Thyroid gland (tissue), 4 donors: ENCODE results near the gene HHIP. TPM values are rescaled to one million over a fixed set of nuclear protein-coding genes. Genes with fewer than 3 reads are reported as not detected.

Experiments
- DNase-seq, 2 donors: peaks; one replicate each; pipeline ENCODE4 v3.0.0-alpha.2; 2019
- H3K27ac ChIP-seq, 3 donors: fragments of 200-600 bp; sonication (generic); 1 replicate in 2 of 3; 2 replicates in 1 of 3; pipeline ENCODE4 v1.5.1; 2016 to 2019; ENCODE audit warnings: mild to moderate bottlenecking in 1 of 3, moderate library complexity in 1 of 3
- H3K27me3 ChIP-seq: fragments of 200-600 bp; sonication (generic); one replicate; pipeline ENCODE4 v1.5.1; 2019
- H3K36me3 ChIP-seq, 2 donors: fragments of 200-600 bp; sonication (generic); one replicate each; pipeline ENCODE4 v1.5.1; 2016 to 2019
- H3K4me1 ChIP-seq, 2 donors: fragments of 200-600 bp; sonication (generic); one replicate each; pipeline ENCODE4 v1.5.1; 2017 to 2019
- H3K4me3 ChIP-seq, 3 donors: fragments of 200-600 bp; sonication (generic); replicated peaks in 1 of 3; 1 replicate in 2 of 3; 2 replicates in 1 of 3; pipeline ENCODE4 v1.5.1; 2016; ENCODE audit warnings: mild to moderate bottlenecking in 1 of 3
- H3K9me3 ChIP-seq: fragments of 200-600 bp; sonication (generic); one replicate; pipeline ENCODE4 v1.5.1; 2017
- POLR2A ChIP-seq, 2 donors: fragments of 450-650 bp; IDR thresholded peaks; one replicate each; pipeline ENCODE4 v1.6.1; 2017; ENCODE audit warnings: antibody characterized with exemption in 2 of 2, mild to moderate bottlenecking in 2 of 2, moderate library complexity in 1 of 2
- WGBS, 2 donors: methylation state at CpG; one replicate each; pipeline ENCODE4 v1.1.5; 2017; 5-methylcytosine and 5-hydroxymethylcytosine counted together
- intact Hi-C: fragments of 100-400 bp; cut with DNase I; formaldehyde crosslinking; loops from one replicate; pipeline ENCODE4 v1.15.1; 2023
- total RNA-seq, 4 donors: library from RNA; depleted of rRNA; stranded (reverse); fragments of >200 nt; gene quantifications; one replicate each; pipeline ENCODE4 v1.2.3, GENCODE V29; 2016
- TF ChIP-seq, protein P1 (sequence below), 6 experiments: fragments of 200-600 bp in 3 of 6; fragments of 450-650 bp in 3 of 6; sonication (generic) in 3 of 6; IDR thresholded peaks; one replicate each; pipeline ENCODE4 v1.5.1; 2016 to 2019; ENCODE audit warnings: antibody characterized with exemption in 6 of 6, mild to moderate bottlenecking in 2 of 6, inconsistent platforms in 1 of 6, moderate library complexity in 1 of 6

HHIP gene
- total RNA-seq, 4 donors from 2014 or later, result 0.33 to 0.81 (median 0.47) TPM

DNA sequence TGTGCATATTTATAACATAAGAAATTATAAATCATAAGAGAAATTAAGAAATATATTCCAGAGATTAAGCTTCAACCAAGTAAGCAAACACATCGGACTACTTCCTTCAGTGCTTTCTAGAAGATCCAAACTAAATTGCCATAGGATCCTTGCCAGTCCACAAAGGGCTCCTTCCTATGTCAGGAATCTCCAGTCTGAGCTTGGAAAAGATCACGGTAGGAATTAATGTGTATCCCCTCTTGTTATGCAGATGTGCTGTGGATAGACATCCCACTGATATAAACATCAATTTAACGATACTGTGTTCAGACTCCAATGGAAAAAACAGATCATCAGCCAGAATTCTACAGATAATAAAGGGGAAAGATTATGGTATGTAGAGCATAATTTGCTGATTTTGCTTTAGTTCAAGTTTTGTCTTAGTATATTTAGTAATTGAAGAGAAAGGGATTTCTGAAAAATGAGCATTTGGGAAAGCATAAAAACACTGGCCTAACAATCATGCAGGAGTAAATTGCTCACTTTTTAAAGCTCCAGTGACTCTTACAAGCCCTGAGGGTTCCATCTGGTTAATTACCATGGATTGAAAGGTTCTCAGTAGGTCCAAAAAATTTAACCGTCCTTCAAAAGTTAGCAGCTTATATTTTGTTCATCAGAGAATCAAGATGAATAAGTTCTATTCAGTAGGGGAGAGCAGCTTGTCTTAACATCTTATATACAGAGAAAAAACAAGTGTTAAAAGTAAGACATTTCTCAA lies 65.9 kb downstream of the HHIP start:
- TF ChIP-seq, protein P1, sequence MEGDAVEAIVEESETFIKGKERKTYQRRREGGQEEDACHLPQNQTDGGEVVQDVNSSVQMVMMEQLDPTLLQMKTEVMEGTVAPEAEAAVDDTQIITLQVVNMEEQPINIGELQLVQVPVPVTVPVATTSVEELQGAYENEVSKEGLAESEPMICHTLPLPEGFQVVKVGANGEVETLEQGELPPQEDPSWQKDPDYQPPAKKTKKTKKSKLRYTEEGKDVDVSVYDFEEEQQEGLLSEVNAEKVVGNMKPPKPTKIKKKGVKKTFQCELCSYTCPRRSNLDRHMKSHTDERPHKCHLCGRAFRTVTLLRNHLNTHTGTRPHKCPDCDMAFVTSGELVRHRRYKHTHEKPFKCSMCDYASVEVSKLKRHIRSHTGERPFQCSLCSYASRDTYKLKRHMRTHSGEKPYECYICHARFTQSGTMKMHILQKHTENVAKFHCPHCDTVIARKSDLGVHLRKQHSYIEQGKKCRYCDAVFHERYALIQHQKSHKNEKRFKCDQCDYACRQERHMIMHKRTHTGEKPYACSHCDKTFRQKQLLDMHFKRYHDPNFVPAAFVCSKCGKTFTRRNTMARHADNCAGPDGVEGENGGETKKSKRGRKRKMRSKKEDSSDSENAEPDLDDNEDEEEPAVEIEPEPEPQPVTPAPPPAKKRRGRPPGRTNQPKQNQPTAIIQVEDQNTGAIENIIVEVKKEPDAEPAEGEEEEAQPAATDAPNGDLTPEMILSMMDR (IDR thresholded peaks at IDR 0.05), result no peak
- no peak for TF ChIP-seq POLR2A (IDR thresholded peaks at IDR 0.05)
- H3K36me3 ChIP-seq, result no peaks in the 10 kb centered on the region
- 80 to 93% methylated on average over 4 of the region's 4 CpGs for WGBS, 2 donors
- DNase-seq, result no peak
- no peak overlapping the region for H3K27ac ChIP-seq
- intact Hi-C loops, result no loop called here
- H3K27me3 ChIP-seq, result no peaks in the 10 kb centered on the region
- H3K9me3 ChIP-seq, result no peaks in the 10 kb centered on the region
- no peak overlapping the region for H3K4me3 ChIP-seq
- no peaks in the 10 kb centered on the region for H3K4me1 ChIP-seq

DNA sequence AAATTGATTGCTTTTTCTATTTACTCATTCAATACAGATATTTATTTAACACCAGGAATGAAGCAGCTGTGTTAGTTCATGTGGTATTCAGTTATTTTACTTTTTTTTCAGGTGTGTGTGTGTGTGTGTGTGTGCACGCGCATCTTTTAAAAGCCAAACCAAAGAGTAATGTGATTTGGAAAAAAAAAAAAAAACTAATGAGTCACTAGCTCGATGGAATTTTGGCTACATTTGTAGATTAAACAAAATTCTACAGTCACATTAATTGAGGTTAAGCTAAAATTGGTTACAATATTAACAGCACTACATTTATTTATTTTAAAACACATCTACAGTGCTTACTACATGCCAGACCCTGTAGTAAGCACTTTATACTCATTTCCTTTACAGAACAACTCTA lies 66.8 kb downstream of the HHIP start:
- no peak for TF ChIP-seq POLR2A (IDR thresholded peaks at IDR 0.05)
- TF ChIP-seq, protein P1 (IDR thresholded peaks at IDR 0.05), result no peak
- Histone ChIP-seq H3K4me3 (no peak overlapping the region), H3K27ac (no peak overlapping the region), H3K36me3 (no peaks in the 10 kb centered on the region), H3K4me1 (no peaks in the 10 kb centered on the region), H3K27me3 (no peaks in the 10 kb centered on the region), H3K9me3 (no peaks in the 10 kb centered on the region)
- DNase-seq, result no peak
- intact Hi-C loops, result no loop called here
- 73 to 76% methylated on average over 3 of the region's 3 CpGs for WGBS, 2 donors

DNA sequence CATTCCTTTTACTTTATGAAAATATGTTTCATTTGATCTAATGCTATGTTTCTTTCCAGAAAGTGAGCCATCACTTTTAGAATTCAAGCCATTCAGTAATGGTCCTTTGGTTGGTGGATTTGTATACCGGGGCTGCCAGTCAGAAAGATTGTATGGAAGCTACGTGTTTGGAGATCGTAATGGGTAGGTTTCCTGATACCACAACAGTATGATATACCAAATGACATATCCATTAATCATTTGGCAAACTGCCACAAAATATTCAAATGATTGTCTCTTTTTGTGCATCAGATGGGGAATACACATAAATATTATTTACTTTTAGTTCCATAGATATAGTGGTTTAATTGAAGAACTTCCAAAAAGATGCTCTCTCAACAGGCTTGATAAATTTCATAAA lies 68.2 kb downstream of the HHIP start:
- Histone ChIP-seq H3K27ac (no peak overlapping the region), H3K4me3 (no peak overlapping the region), H3K4me1 (no peaks in the 10 kb centered on the region), H3K36me3 (no peaks in the 10 kb centered on the region), H3K9me3 (no peaks in the 10 kb centered on the region), H3K27me3 (no peaks in the 10 kb centered on the region)
- intact Hi-C loops, result no loop called here
- 94 to 96% methylated on average over 3 of the region's 3 CpGs for WGBS, 2 donors
- no peak for DNase-seq
- no peak for TF ChIP-seq POLR2A (IDR thresholded peaks at IDR 0.05)
- TF ChIP-seq, protein P1 (IDR thresholded peaks at IDR 0.05), result no peak

DNA sequence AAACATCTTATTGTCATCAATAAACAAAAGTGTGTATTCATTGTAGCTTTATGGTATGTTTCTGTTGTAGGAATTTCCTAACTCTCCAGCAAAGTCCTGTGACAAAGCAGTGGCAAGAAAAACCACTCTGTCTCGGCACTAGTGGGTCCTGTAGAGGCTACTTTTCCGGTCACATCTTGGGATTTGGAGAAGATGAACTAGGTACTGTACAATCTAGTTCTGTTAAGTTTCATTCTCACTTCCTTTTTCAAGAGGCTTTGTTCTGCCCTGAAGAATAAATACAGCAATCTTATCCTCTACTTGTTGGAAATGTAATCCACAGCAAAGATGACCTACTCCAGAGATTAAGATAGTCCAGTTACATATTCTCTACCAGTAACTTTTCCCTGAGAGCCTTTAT lies 69.3 kb downstream of the HHIP start:
- DNase-seq, result no peak
- TF ChIP-seq, protein P1 (IDR thresholded peaks at IDR 0.05), result no peak
- TF ChIP-seq POLR2A (IDR thresholded peaks at IDR 0.05), result no peak
- Histone ChIP-seq H3K4me1 (no peaks in the 10 kb centered on the region), H3K9me3 (no peaks in the 10 kb centered on the region), H3K36me3 (no peaks in the 10 kb centered on the region), H3K27ac (no peak overlapping the region), H3K27me3 (no peaks in the 10 kb centered on the region), H3K4me3 (no peak overlapping the region)
- WGBS, 2 donors, result 70 to 76% methylated on average over 2 of the region's 2 CpGs
- intact Hi-C loops, result no loop called here

DNA sequence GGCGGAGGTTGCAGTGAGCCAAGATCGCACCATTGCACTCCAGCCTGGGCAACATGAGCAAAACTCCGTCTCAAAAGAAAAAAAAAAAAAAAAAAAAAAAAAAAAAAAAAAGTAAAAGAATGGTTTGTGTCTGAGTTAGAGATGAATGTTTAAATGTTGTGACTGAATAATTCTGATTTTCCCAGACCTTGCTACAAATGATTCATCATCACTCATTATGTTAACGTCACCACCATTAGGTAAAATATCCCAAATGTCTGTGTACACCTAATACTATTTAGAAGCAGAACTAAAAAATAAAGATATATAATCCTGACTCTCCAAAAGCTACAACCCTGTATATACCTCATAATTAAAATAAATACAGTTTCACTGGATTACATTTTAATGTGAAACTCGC lies 70.8 kb downstream of the HHIP start:
- no peak for DNase-seq
- H3K4me3 ChIP-seq, result no peak overlapping the region
- no peaks in the 10 kb centered on the region for H3K27me3 ChIP-seq
- no peaks in the 10 kb centered on the region for H3K4me1 ChIP-seq
- H3K9me3 ChIP-seq, result no peaks in the 10 kb centered on the region
- no peaks in the 10 kb centered on the region for H3K36me3 ChIP-seq
- no peak for TF ChIP-seq POLR2A (IDR thresholded peaks at IDR 0.05)
- TF ChIP-seq, protein P1 (IDR thresholded peaks at IDR 0.05), result no peak
- intact Hi-C loops, result no loop called here
- no peak overlapping the region for H3K27ac ChIP-seq
- 94 to 95% methylated on average over 5 of the region's 5 CpGs for WGBS, 2 donors
